ENCODE data around the gene PTRH1.

The PTRH1 gene

DNA sequence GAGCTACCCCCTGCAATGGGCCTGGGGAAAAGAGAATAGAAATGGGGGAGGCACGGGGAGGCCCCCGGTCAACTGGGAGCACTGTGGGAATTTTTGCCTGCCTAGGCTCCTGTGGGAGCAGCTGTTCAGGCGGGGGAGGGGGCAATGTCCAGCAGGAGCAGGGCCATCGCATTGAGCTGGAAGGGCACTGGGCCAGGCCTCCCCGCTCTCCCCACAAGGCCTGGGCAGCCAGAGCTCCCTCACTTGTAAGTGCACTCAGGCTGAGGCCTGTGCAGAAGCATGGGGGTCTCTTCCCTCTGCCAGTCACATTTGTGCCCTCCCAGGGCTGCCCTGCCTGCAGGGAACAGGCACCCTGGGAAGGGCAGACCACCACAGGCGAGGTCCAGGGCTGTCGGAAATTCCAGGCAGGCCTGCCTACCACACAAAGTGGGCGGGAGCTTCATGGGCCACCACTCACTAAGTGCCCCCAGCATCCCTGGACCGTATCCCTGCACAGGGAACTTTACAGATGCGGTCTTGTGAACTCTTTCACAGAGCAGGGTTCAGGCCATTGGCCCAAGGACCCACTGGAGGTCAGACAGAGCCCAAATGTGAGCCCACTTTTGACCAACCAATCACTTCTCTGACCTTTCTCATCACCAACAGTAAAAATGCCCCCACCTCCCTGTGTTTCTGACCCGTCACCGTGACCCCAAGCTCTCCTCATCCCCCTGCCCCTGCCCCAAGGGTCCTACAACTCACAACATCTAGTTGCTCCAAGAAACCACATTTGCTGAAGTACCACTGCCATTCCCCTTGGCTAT lies 9.7 kb downstream of the PTRH1 start:
- H4K20me1 ChIP-seq (ENCODE audit: insufficient read depth, low read length), result peaks cover 8% of the 10 kb centered on the region
- H3K9ac ChIP-seq (ENCODE audit: low read depth, low read length), result no peak overlapping the region
- no peak for TF ChIP-seq EZH2 (IDR thresholded peaks at IDR 0.05; ENCODE audit: borderline replicate concordance, low read depth, low read length, severe bottlenecking)
- TF ChIP-seq, protein P1, sequence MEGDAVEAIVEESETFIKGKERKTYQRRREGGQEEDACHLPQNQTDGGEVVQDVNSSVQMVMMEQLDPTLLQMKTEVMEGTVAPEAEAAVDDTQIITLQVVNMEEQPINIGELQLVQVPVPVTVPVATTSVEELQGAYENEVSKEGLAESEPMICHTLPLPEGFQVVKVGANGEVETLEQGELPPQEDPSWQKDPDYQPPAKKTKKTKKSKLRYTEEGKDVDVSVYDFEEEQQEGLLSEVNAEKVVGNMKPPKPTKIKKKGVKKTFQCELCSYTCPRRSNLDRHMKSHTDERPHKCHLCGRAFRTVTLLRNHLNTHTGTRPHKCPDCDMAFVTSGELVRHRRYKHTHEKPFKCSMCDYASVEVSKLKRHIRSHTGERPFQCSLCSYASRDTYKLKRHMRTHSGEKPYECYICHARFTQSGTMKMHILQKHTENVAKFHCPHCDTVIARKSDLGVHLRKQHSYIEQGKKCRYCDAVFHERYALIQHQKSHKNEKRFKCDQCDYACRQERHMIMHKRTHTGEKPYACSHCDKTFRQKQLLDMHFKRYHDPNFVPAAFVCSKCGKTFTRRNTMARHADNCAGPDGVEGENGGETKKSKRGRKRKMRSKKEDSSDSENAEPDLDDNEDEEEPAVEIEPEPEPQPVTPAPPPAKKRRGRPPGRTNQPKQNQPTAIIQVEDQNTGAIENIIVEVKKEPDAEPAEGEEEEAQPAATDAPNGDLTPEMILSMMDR (IDR thresholded peaks at IDR 0.05; ENCODE audit: borderline replicate concordance, extremely low read depth, low read length, poor library complexity, severe bottlenecking), result no peak
- H3K9me3 ChIP-seq (ENCODE audit: insufficient read depth, low read length, severe bottlenecking), result no peaks in the 10 kb centered on the region
- H3K27ac ChIP-seq (ENCODE audit: low read length), result no peak overlapping the region
- H3K4me2 ChIP-seq (ENCODE audit: insufficient read depth, low read length), result no peak overlapping the region
- H3K4me1 ChIP-seq (ENCODE audit: insufficient read depth, low read length), result no peaks in the 10 kb centered on the region
- no peaks in the 10 kb centered on the region for H3K36me3 ChIP-seq (ENCODE audit: insufficient read depth, low read length)
- no peak for ATAC-seq (ENCODE audit: insufficient read depth, low read depth)
- no peaks in the 10 kb centered on the region for H3K79me2 ChIP-seq (ENCODE audit: insufficient read depth, low read length)
- no peak overlapping the region for H2AFZ ChIP-seq (ENCODE audit: low read depth, low read length)
- no peak overlapping the region for H3K4me3 ChIP-seq (ENCODE audit: low read depth in 1 of 2, low read length in 2 of 2)
- no peaks in the 10 kb centered on the region for H3K27me3 ChIP-seq (ENCODE audit: insufficient read depth, low read length, poor library complexity)
- DNase-seq, result no peak

DNA sequence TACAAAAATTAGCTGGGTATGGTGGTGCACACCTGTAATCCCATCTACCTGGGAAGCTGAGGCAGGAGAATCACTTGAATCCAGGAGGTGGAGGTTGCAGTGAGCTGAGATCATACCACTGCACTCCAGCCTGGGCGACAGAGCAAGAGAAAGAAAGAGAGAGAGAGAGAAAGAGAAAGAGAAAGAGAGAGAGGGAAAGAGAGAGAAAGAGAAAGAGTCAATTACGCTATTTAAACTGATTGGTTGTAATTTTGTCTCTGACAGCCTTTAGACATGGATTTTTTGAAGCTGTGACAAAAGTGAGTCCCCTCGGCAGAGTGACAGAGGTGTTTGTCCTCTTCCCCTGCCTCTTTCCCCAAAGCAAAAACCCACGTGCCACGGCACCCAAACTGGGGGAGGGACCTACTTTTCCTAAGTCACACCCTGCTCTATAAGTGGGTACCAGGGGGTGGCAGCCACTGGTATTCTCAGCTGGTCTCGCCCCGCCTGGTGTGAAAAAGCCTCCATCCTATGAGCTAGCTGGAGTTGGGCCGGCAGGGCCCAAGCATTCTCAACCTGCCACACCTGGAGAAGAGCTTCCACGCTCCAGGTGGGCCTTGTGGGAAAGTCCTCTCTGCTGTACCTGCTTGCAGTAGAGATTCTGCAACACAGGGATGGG lies 12.0 kb downstream of the PTRH1 start:
- Histone ChIP-seq H3K9ac (ENCODE audit: low read depth, low read length) (no peak overlapping the region), H3K27ac (ENCODE audit: low read length) (no peak overlapping the region), H3K79me2 (ENCODE audit: insufficient read depth, low read length) (no peaks in the 10 kb centered on the region), H3K4me1 (ENCODE audit: insufficient read depth, low read length) (no peaks in the 10 kb centered on the region), H3K36me3 (ENCODE audit: insufficient read depth, low read length) (no peaks in the 10 kb centered on the region), H3K4me2 (ENCODE audit: insufficient read depth, low read length) (no peak overlapping the region), H2AFZ (ENCODE audit: low read depth, low read length) (no peak overlapping the region), H3K9me3 (ENCODE audit: insufficient read depth, low read length, severe bottlenecking) (no peaks in the 10 kb centered on the region), H3K27me3 (ENCODE audit: insufficient read depth, low read length, poor library complexity) (no peaks in the 10 kb centered on the region), H3K4me3 (ENCODE audit: low read depth in 1 of 2, low read length in 2 of 2) (no peak overlapping the region), H4K20me1 (ENCODE audit: insufficient read depth, low read length) (peaks cover 5% of the 10 kb centered on the region; the same call in 1 of the 2 replicates)
- ATAC-seq (ENCODE audit: insufficient read depth, low read depth), result no peak
- no peak for TF ChIP-seq EZH2 (IDR thresholded peaks at IDR 0.05; ENCODE audit: borderline replicate concordance, low read depth, low read length, severe bottlenecking)
- TF ChIP-seq, protein P1 (IDR thresholded peaks at IDR 0.05; ENCODE audit: borderline replicate concordance, extremely low read depth, low read length, poor library complexity, severe bottlenecking), result no peak
- no peak for DNase-seq

DNA sequence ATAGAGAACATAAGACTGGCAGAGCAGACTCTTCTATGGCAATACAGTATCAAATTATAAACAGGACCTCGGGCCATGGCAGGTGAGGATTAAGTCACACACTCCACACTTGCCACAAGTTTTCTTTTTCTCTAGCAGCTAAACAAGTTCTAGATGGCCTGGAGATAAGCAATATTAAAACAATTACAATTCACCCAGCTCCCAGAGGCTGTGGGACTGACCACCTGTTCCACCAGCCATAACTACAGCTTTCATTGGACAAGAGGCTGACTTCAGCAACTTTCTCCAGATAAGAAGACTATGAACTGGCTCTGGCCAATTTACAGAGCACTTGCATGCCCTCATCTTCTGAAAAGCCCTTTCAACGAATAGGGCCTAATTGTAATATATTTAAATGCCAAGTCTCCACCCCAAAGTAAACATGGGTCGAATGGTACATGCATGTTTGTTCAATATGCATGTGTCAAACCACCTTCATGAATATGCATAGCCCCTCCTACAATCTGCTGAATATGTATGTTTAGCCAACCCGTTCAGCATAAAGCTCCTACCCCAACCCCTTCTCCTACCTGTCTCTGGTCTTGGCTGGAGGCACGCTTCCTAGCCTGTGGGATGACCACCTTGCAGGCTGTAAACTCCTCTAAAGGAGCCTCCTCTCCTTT lies 14.7 kb downstream of the PTRH1 start:
- no peak overlapping the region for H2AFZ ChIP-seq (ENCODE audit: low read depth, low read length)
- no peaks in the 10 kb centered on the region for H3K79me2 ChIP-seq (ENCODE audit: insufficient read depth, low read length)
- H3K4me3 ChIP-seq (ENCODE audit: low read depth in 1 of 2, low read length in 2 of 2), result no peak overlapping the region
- no peak overlapping the region for H3K4me2 ChIP-seq (ENCODE audit: insufficient read depth, low read length)
- DNase-seq, result no peak
- H4K20me1 ChIP-seq (ENCODE audit: insufficient read depth, low read length), result no peaks in the 10 kb centered on the region
- no peaks in the 10 kb centered on the region for H3K27me3 ChIP-seq (ENCODE audit: insufficient read depth, low read length, poor library complexity)
- H3K36me3 ChIP-seq (ENCODE audit: insufficient read depth, low read length), result no peaks in the 10 kb centered on the region
- H3K9ac ChIP-seq (ENCODE audit: low read depth, low read length), result no peak overlapping the region
- no peaks in the 10 kb centered on the region for H3K4me1 ChIP-seq (ENCODE audit: insufficient read depth, low read length)
- no peaks in the 10 kb centered on the region for H3K9me3 ChIP-seq (ENCODE audit: insufficient read depth, low read length, severe bottlenecking)
- TF ChIP-seq EZH2 (IDR thresholded peaks at IDR 0.05; ENCODE audit: borderline replicate concordance, low read depth, low read length, severe bottlenecking), result no peak
- TF ChIP-seq, protein P1 (IDR thresholded peaks at IDR 0.05; ENCODE audit: borderline replicate concordance, extremely low read depth, low read length, poor library complexity, severe bottlenecking), result no peak
- H3K27ac ChIP-seq (ENCODE audit: low read length), result no peak overlapping the region
- ATAC-seq (ENCODE audit: insufficient read depth, low read depth), result no peak
